T-helper 17 cell (primary cell): ENCODE results near the gene LRRTM2. TPM values are rescaled to one million over a fixed set of nuclear protein-coding genes. Genes with fewer than 3 reads are reported as not detected.
"Not testable (repeated sequence)": the region's sequence is repeated elsewhere in the genome, so short reads cannot be mapped to it uniquely, and the experiment has no call there.

ENCODE experiments used
- ATAC-seq: fragments of 150-1000 bp; cut with Tn5 transposase; 2 replicates; pipeline ENCODE4 v1.10.0; 2021; ENCODE audit warnings: mild to moderate bottlenecking, moderate library complexity
- DNase-seq, 3 donors: peaks; one replicate each; pipeline versions ENCODE4 v3.0.0 to v3.0.0-alpha.2; 2020 to 2021
- H3K9me3 ChIP-seq: one replicate; pipeline ENCODE4 v1.7.0; 2013; ENCODE audit warnings: low read length, mild to moderate bottlenecking; ENCODE audit not compliant: control insufficient read depth, poor library complexity, severe bottlenecking
- H3K27ac Mint-ChIP-seq: one replicate; pipeline ENCODE4 v1.8.0; 2022; ENCODE audit warnings: mild to moderate bottlenecking, moderate library complexity, mixed read lengths
- H3K27me3 Mint-ChIP-seq: one replicate; pipeline ENCODE4 v1.8.0; 2022; ENCODE audit warnings: mixed read lengths
- H3K36me3 Mint-ChIP-seq: one replicate; pipeline ENCODE4 v1.8.0; 2022; ENCODE audit warnings: low read depth, mixed read lengths
- H3K4me1 Mint-ChIP-seq: one replicate; pipeline ENCODE4 v1.8.0; 2022; ENCODE audit warnings: mild to moderate bottlenecking, mixed read lengths
- H3K4me3 Mint-ChIP-seq: one replicate; pipeline ENCODE4 v1.8.0; 2022; ENCODE audit warnings: mild to moderate bottlenecking, moderate library complexity, mixed read lengths
- total RNA-seq, 4 donors: library from RNA in 2 of 4; stranded (reverse) in 2 of 4; gene quantifications; one replicate each; pipeline ENCODE4 v1.2.3 and lab custom pipeline; 2022 to 2026

LRRTM2 gene, protein sequence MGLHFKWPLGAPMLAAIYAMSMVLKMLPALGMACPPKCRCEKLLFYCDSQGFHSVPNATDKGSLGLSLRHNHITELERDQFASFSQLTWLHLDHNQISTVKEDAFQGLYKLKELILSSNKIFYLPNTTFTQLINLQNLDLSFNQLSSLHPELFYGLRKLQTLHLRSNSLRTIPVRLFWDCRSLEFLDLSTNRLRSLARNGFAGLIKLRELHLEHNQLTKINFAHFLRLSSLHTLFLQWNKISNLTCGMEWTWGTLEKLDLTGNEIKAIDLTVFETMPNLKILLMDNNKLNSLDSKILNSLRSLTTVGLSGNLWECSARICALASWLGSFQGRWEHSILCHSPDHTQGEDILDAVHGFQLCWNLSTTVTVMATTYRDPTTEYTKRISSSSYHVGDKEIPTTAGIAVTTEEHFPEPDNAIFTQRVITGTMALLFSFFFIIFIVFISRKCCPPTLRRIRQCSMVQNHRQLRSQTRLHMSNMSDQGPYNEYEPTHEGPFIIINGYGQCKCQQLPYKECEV
- total RNA-seq (under 1 TPM; 0.10 to 0.13 TPM), total RNA-seq (lab: John Stamatoyannopoulos, UW) (0 to 0.38 reads per million in 2 donors)

GRCh38 chr5:138874771-138875551, at the start of gene LRRTM2:
Gene LRRTM2, minus strand, starts transcription at chr5:138875335. Its CDS starts 424 bp downstream, at chr5:138874911.
- no peaks in the 10 kb centered on the region for H3K9me3 ChIP-seq
- H3K27me3 Mint-ChIP-seq = peaks cover 40% of the 10 kb centered on the region

DNA sequence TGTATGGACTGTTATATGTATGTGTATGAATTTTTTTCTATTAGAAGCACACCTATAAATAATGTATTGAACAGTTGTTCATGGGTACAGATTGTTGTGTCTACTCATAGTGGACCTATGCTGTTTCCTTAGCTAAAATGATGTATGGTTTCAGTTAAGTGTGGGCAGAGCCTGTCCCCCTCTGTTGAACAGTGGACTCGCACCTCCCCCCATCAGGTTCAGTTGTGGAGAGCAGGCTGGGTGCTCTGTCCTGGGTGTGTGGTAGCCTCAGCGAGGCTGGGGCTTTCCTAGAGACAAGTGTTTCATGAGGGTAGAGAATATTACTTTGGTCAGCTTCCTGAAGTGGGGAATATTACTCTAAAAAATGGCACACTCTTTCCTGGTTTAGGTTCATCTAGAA, 47.4 kb upstream of the LRRTM2 start:
- no peak for ATAC-seq
- H3K36me3 Mint-ChIP-seq = peaks cover 8% of the 10 kb centered on the region
- peaks cover 1% of the 10 kb centered on the region for H3K4me1 Mint-ChIP-seq
- H3K4me3 Mint-ChIP-seq = no peak overlapping the region
- no peak overlapping the region for H3K27ac Mint-ChIP-seq
- DNase-seq = no peak
- no peaks in the 10 kb centered on the region for H3K27me3 Mint-ChIP-seq
- H3K9me3 ChIP-seq = no peaks in the 10 kb centered on the region

More at GRCh38 chr5:138874771-138875551, at the start of gene LRRTM2:
- Mint-ChIP-seq H3K4me3 (no peak within 1 kb of the TSS), H3K27ac (no peak within 1 kb of the TSS), H3K4me1 (peaks cover 6% of the 10 kb centered on the region), H3K36me3 (no peaks in the 10 kb centered on the region)
- no peak for DNase-seq
- ATAC-seq = no peak

GRCh38 chr5:138921362-138921761, 46.2 kb upstream of the LRRTM2 start:
- DNase-seq, H3K27ac Mint-ChIP-seq, ATAC-seq, H3K27me3 Mint-ChIP-seq, H3K36me3 Mint-ChIP-seq, H3K9me3 ChIP-seq, H3K4me1 Mint-ChIP-seq, H3K4me3 Mint-ChIP-seq: not testable (repeated sequence)

- H3K4me3 Mint-ChIP-seq = no peak overlapping the region
These were observed 45.0 kb upstream of the LRRTM2 start for GRCh38 chr5:138920181-138920580.

GRCh38 chr5:138918686-138919085, 43.6 kb upstream of the LRRTM2 start:
- Mint-ChIP-seq H3K27ac (no peak overlapping the region), H3K36me3 (no peaks in the 10 kb centered on the region), H3K4me3 (no peak overlapping the region), H3K4me1 (no peaks in the 10 kb centered on the region), H3K27me3 (no peaks in the 10 kb centered on the region)
- ATAC-seq = no peak
- DNase-seq = no peak
- H3K9me3 ChIP-seq = no peaks in the 10 kb centered on the region

More at GRCh38 chr5:138920181-138920580, 45.0 kb upstream of the LRRTM2 start:
- no peaks in the 10 kb centered on the region for H3K4me1 Mint-ChIP-seq
- no peak overlapping the region for H3K27ac Mint-ChIP-seq
- H3K36me3 Mint-ChIP-seq = no peaks in the 10 kb centered on the region
- no peaks in the 10 kb centered on the region for H3K9me3 ChIP-seq
- ATAC-seq = no peak
- no peak for DNase-seq
- no peaks in the 10 kb centered on the region for H3K27me3 Mint-ChIP-seq

- DNase-seq = no peak
- Mint-ChIP-seq H3K4me1 (peaks cover 6% of the 10 kb centered on the region), H3K36me3 (peaks cover 2% of the 10 kb centered on the region), H3K27ac (no peak overlapping the region), H3K4me3 (no peak overlapping the region), H3K27me3 (no peaks in the 10 kb centered on the region)
- no peaks in the 10 kb centered on the region for H3K9me3 ChIP-seq
- no peak for ATAC-seq
These were observed 39.2 kb upstream of the LRRTM2 start for GRCh38 chr5:138914338-138914737.

GRCh38 chr5:138913773-138914172, 38.6 kb upstream of the LRRTM2 start:
- H3K9me3 ChIP-seq = no peaks in the 10 kb centered on the region
- Mint-ChIP-seq H3K27ac (no peak overlapping the region), H3K4me1 (peaks cover 6% of the 10 kb centered on the region), H3K36me3 (peaks cover 2% of the 10 kb centered on the region), H3K27me3 (no peaks in the 10 kb centered on the region), H3K4me3 (no peak overlapping the region)
- ATAC-seq = no peak
- DNase-seq = no peak

DNA sequence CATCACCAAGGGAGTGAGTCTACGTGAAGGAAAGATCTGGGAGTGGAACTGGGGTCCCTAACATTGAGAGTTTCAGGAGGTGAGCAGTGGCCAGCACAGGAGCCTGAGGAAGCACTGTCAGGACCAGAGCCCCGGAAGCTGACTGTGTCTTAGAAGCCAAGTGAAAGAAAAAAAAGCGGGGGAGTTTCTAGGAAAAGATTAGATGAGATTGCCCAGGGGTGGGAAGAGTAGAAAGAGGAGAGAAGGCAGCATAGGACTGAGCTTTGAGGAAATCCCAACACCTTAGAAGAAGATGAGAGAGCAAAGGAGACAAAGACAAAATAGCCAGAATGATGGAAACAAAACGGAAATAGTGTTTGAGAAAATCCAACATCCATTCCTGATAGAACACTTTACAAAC, 37.0 kb upstream of the LRRTM2 start:
- H3K4me1 Mint-ChIP-seq = peaks cover 6% of the 10 kb centered on the region
- no peaks in the 10 kb centered on the region for H3K9me3 ChIP-seq
- H3K27me3 Mint-ChIP-seq = no peaks in the 10 kb centered on the region
- no peak for ATAC-seq
- DNase-seq = no peak
- peaks cover 2% of the 10 kb centered on the region for H3K36me3 Mint-ChIP-seq
- H3K4me3 Mint-ChIP-seq = no peak overlapping the region
- no peak overlapping the region for H3K27ac Mint-ChIP-seq

DNA sequence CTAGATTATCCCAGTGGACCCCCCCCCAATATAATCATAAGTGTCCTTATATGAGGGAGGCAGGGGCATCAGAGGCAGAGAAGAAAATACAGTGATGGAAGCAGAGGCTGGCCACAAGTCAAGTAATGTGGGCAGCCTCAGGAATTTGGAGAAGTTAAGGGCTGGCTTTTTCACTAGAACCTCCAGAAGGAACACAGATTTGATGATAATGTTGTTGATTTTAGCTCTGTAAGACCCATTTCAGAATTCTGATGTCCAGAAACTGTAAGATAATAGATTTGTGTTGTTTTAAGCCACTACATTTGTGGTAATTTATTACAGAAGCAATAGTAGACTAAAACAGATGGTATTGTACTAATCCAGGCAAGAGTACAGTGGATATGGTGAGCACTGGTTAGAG, 36.3 kb upstream of the LRRTM2 start:
- no peak overlapping the region for H3K4me3 Mint-ChIP-seq
- peaks cover 5% of the 10 kb centered on the region for H3K36me3 Mint-ChIP-seq
- no peak overlapping the region for H3K27ac Mint-ChIP-seq
- H3K9me3 ChIP-seq = no peaks in the 10 kb centered on the region
- ATAC-seq (no peak), DNase-seq (no peak)
- H3K27me3 Mint-ChIP-seq = no peaks in the 10 kb centered on the region
- peaks cover 6% of the 10 kb centered on the region for H3K4me1 Mint-ChIP-seq

GRCh38 chr5:138910546-138911185, 35.5 kb upstream of the LRRTM2 start:
- ATAC-seq = no peak
- Mint-ChIP-seq H3K4me3 (no peak overlapping the region), H3K4me1 (peaks cover 6% of the 10 kb centered on the region), H3K36me3 (peaks cover 5% of the 10 kb centered on the region), H3K27ac (no peak overlapping the region), H3K27me3 (no peaks in the 10 kb centered on the region)
- DNase-seq = no peak
- H3K9me3 ChIP-seq = no peaks in the 10 kb centered on the region

DNA sequence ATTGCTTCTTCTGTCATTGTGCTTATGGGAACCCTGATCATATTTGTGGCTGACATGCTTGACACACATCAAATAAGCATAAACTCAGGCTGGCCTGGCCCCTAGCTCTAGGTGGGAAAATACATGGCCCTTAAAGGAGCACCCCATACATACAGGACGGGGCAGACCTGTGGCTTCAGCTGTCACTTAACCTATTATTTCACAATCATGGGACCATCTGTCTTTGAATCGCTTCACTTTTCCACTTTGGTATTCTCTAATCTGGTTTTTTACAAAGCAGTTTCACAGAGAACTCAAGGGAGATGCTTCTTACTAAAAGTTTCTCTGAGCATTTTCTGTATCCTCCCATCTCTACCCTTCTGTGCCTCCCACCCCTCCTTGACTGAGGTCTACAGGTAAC, 34.6 kb upstream of the LRRTM2 start:
- Mint-ChIP-seq H3K27ac (no peak overlapping the region), H3K36me3 (peaks cover 5% of the 10 kb centered on the region), H3K4me3 (no peak overlapping the region), H3K27me3 (no peaks in the 10 kb centered on the region), H3K4me1 (peaks cover 6% of the 10 kb centered on the region)
- DNase-seq = no peak
- ATAC-seq = no peak
- no peaks in the 10 kb centered on the region for H3K9me3 ChIP-seq

DNA sequence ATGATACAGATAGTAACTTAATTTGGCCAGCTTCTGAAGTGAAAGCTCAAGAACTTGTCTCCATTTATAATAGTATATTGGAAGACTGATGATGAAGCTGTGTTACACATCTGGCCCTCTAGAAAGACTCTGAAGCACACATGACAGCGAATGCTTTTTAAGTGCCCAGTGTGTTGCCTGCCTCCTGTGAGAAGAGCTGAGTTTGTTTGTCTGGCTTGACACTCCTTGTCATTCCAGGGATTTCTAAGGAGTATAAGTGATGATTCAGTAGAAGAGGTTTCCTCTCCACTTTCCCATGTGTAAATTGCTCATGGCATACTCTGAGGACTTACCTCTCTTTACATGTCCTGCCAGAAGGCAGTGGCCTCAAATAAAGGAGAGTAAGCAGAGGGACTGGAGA, 30.4 kb upstream of the LRRTM2 start:
- Mint-ChIP-seq H3K27ac (no peak overlapping the region), H3K36me3 (peaks cover 4% of the 10 kb centered on the region), H3K4me3 (no peak overlapping the region), H3K4me1 (peaks cover 11% of the 10 kb centered on the region), H3K27me3 (no peaks in the 10 kb centered on the region)
- no peak for ATAC-seq
- H3K9me3 ChIP-seq = no peaks in the 10 kb centered on the region
- no peak for DNase-seq
